ENCODE measurements around the gene CYP1B1. TPM values are rescaled to one million over a fixed set of nuclear protein-coding genes. Genes with fewer than 3 reads are reported as not detected.

CYP1B1 gene
- total RNA-seq, 4 donors from 2014 or later: 2.5 to 29.1 (median 9.7) TPM

DNA sequence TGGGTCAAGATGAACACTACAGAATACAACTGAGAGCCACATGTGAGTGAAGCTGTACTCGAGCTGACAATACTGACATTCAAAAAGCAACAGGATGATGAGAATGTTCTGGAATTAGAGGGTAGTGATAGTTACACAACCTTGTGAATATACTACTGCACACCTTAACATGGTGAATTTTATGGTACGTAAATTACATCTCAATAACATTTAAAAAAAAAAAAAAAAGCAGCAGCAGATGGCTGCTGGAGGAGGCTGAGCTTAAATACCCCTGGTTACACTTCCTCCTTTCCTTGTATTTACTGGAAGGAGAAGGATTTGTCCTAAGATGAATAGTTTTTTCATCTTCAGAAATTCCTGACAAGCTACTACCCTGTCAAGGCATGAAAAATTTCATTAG lies 45.5 kb upstream of the CYP1B1 start:
- Histone ChIP-seq H3K9me3 (no peaks in the 10 kb centered on the region), H3K36me3 (no peaks in the 10 kb centered on the region), H3K27me3 (no peaks in the 10 kb centered on the region), H3K27ac (no peak overlapping the region), H3K4me1 (peaks cover 0 to 2% of the 10 kb centered on the region in 2 donors), H3K4me3 (no peak overlapping the region)
- DNase-seq (no peak), ATAC-seq (no peak)
- intact Hi-C loops (cut with DNase I; ENCODE audit: low total_unique reads): no loop called here
- in situ Hi-C loops (cut with MboI; ENCODE audit: low sequenced_read_pairs in 4 of 4): no loop called here
- TF ChIP-seq, protein P1, sequence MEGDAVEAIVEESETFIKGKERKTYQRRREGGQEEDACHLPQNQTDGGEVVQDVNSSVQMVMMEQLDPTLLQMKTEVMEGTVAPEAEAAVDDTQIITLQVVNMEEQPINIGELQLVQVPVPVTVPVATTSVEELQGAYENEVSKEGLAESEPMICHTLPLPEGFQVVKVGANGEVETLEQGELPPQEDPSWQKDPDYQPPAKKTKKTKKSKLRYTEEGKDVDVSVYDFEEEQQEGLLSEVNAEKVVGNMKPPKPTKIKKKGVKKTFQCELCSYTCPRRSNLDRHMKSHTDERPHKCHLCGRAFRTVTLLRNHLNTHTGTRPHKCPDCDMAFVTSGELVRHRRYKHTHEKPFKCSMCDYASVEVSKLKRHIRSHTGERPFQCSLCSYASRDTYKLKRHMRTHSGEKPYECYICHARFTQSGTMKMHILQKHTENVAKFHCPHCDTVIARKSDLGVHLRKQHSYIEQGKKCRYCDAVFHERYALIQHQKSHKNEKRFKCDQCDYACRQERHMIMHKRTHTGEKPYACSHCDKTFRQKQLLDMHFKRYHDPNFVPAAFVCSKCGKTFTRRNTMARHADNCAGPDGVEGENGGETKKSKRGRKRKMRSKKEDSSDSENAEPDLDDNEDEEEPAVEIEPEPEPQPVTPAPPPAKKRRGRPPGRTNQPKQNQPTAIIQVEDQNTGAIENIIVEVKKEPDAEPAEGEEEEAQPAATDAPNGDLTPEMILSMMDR (IDR thresholded peaks at IDR 0.05 in 4 of 5, conservative IDR thresholded peaks at IDR 0.05 in 1 of 5): no peak
- TF ChIP-seq POLR2A (IDR thresholded peaks at IDR 0.05): no peak

DNA sequence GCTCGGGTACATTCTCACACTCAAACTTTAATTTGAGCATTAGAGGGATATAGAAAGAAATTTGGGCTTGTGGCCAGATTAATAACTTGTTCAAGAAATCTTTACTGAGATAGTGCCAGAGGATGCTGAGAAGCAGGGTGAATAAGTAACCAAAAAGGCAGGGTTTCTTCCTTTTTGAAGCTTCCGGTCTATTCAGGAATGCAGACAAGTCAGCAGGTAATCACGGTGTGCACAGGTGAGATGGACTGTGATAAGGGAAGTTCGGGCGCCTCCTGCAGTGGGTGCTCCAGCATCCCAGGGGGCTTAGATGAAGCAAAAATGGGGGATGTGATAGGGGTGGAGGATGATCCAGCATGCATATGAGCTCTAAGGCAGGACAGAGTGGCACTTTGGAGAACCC lies 44.9 kb upstream of the CYP1B1 start:
- no peak overlapping the region for H3K27ac ChIP-seq
- intact Hi-C loops (cut with DNase I; ENCODE audit: low total_unique reads): no loop called here
- peaks cover 0 to 4% of the 10 kb centered on the region in 2 donors for H3K4me1 ChIP-seq

DNA sequence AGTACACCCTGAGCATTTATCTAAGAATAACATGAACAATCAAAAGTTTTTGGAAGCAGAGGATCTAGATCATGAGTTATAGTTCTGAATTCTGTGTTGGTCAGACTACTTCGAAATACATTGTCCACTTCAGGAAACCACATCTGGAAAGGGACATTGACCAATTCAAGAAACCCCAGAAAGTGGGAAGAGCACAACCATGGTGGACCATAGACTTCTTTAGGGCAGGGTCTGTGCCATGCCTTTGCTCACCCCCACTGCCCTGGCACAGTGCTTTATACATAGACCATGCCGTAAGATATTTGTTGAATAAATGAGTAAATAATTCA lies 44.3 kb upstream of the CYP1B1 start:
- Histone ChIP-seq H3K4me3 (no peak overlapping the region), H3K9me3 (no peaks in the 10 kb centered on the region), H3K36me3 (no peaks in the 10 kb centered on the region), H3K27me3 (no peaks in the 10 kb centered on the region), H3K4me1 (peaks cover 0 to 4% of the 10 kb centered on the region in 2 donors), H3K27ac (no peak overlapping the region)
- intact Hi-C loops (cut with DNase I; ENCODE audit: low total_unique reads): no loop called here
- TF ChIP-seq, protein P1 (IDR thresholded peaks at IDR 0.05 in 4 of 5, conservative IDR thresholded peaks at IDR 0.05 in 1 of 5): no peak
- TF ChIP-seq POLR2A (IDR thresholded peaks at IDR 0.05): no peak
- in situ Hi-C loops (cut with MboI; ENCODE audit: low sequenced_read_pairs in 4 of 4): no loop called here
- DNase-seq (no peak), ATAC-seq (no peak)

More for the DNA sequence above, 44.9 kb upstream of the CYP1B1 start:
- H3K27me3 ChIP-seq: no peaks in the 10 kb centered on the region
- no peak for TF ChIP-seq POLR2A (IDR thresholded peaks at IDR 0.05)
- TF ChIP-seq, protein P1 (IDR thresholded peaks at IDR 0.05 in 4 of 5, conservative IDR thresholded peaks at IDR 0.05 in 1 of 5): no peak
- H3K36me3 ChIP-seq: no peaks in the 10 kb centered on the region
- H3K9me3 ChIP-seq: no peaks in the 10 kb centered on the region
- ATAC-seq (no peak), DNase-seq (no peak)
- in situ Hi-C loops (cut with MboI; ENCODE audit: low sequenced_read_pairs in 4 of 4): no loop called here
- H3K4me3 ChIP-seq: no peak overlapping the region

DNA sequence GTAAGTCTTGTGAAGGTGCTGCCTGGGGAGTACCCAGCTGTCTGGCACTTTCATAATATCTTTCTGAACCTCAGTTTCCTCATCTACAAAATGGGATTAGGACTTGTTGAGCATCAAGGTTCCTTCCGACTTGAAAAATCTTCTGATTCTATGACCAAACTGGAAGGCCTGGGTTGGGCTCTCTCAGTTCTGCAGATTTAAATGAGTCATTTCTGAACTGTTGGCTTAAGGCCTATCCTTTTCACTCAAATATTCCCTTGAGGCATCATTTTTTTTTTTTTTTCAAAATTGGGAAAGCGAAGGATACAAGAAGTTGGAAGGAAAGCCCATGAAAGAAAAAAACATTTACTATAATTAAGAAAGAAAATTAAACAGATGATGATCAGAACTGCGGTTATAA lies 40.8 kb upstream of the CYP1B1 start:
- Histone ChIP-seq H3K4me1 (peaks cover 0 to 4% of the 10 kb centered on the region in 2 donors), H3K27ac (peak overlapping the region; percentile 18 to 41 (median 32)), H3K27me3 (no peaks in the 10 kb centered on the region), H3K4me3 (no peak overlapping the region), H3K9me3 (no peaks in the 10 kb centered on the region), H3K36me3 (no peaks in the 10 kb centered on the region)
- ATAC-seq (peak; percentile 48 to 55), DNase-seq (no peak)
- TF ChIP-seq, protein P1 (IDR thresholded peaks at IDR 0.05 in 4 of 5, conservative IDR thresholded peaks at IDR 0.05 in 1 of 5): no peak
- no peak for TF ChIP-seq POLR2A (IDR thresholded peaks at IDR 0.05)
- intact Hi-C loops (cut with DNase I; ENCODE audit: low total_unique reads): loop anchor here (10.0 kb wide), 1 partner anchor 132 kb away; no protein-coding TSS in a partner anchor
- in situ Hi-C loops (cut with MboI; ENCODE audit: low sequenced_read_pairs in 4 of 4): no loop called here

All from gastrocnemius medialis (tissue), 4 donors.